Measurements from ENCODE around the gene CFDP1. TPM values are rescaled to one million over a fixed set of nuclear protein-coding genes. Genes with fewer than 3 reads are reported as not detected.

CFDP1 gene
- total and polyA plus RNA-seq, 2 of the 13 experiments (the other 11 are each of a cell fraction or from before 2014, with no cell fraction given) = 78.6 to 153 TPM

- TF ChIP-seq STAT6 (CRISPR knock-in tag; IDR thresholded peaks at IDR 0.05; ENCODE audit: borderline replicate concordance) (no peak), AKNA (CRISPR knock-in tag; IDR thresholded peaks at IDR 0.05; ENCODE audit: borderline replicate concordance) (no peak), ZBTB8A (CRISPR knock-in tag; IDR thresholded peaks at IDR 0.05; ENCODE audit: borderline replicate concordance, low read depth) (no peak), TEF (CRISPR knock-in tag; IDR thresholded peaks at IDR 0.05) (no peak), HNF4A (CRISPR knock-in tag; IDR thresholded peaks at IDR 0.05) (peak; percentile 99), ZNF446 (CRISPR knock-in tag; IDR thresholded peaks at IDR 0.05) (no peak), SNAPC2 (CRISPR knock-in tag; IDR thresholded peaks at IDR 0.05) (peak; percentile 77), BCL6 (CRISPR knock-in tag; IDR thresholded peaks at IDR 0.05) (peak; percentile 69), MNT (IDR thresholded peaks at IDR 0.05) (no peak), ZNF512B (CRISPR knock-in tag; IDR thresholded peaks at IDR 0.05; ENCODE audit: borderline replicate concordance) (0 out of 2 replicates have a peak, but pooled peaks have one; percentile 37), ATF2 (CRISPR knock-in tag; IDR thresholded peaks at IDR 0.05) (peak; percentile 75; the same call in 1 of the 2 replicates), TRIM22 (IDR thresholded peaks at IDR 0.05) (no peak)
Measured at GRCh38 chr16:75262104-75262799, 171.1 kb downstream of the CFDP1 start (continued).

Data from HepG2 (cell line).